ENCODE data around the gene CYP2U1.

GRCh38 chr4:107901213-107901934 lies 30.0 kb upstream of the CYP2U1 start:
- TF ChIP-seq POLR2AphosphoS5 (IDR thresholded peaks at IDR 0.05; ENCODE audit: low read depth, low read length) (no peak), POLR2A (IDR thresholded peaks at IDR 0.05; ENCODE audit: low read depth, low read length) (no peak), SPI1 (IDR thresholded peaks at IDR 0.05; ENCODE audit: low read depth, low read length) (no peak), TAF1 (IDR thresholded peaks at IDR 0.05; ENCODE audit: low read depth, low read length) (no peak), PAX5 (IDR thresholded peaks at IDR 0.05; ENCODE audit: insufficient read depth, low read length, severe bottlenecking) (no peak)

Measured in GM12891 (cell line).